ENCODE results near the gene TUFM.

The TUFM gene

DNA sequence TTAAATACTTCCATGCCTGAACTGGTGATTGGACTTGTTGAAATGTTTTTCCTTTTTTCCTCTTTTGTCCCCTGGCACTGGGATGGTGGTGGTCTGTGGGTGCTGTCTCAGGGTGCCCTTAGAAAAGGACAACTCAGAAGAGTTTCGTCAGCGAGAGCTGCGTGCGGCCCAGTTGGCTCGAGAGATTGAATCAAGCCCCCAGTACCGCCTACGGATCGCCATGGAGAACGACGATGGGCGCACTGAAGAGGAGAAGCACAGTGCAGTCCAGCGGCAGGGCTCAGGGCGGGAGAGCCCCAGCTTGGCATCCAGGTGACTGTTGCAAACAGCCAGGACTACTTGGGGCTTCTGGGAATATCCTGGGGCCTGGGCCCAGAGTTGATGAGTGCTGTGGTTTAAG is 16.4 kb downstream of the TUFM start:
- TF ChIP-seq, protein P1, sequence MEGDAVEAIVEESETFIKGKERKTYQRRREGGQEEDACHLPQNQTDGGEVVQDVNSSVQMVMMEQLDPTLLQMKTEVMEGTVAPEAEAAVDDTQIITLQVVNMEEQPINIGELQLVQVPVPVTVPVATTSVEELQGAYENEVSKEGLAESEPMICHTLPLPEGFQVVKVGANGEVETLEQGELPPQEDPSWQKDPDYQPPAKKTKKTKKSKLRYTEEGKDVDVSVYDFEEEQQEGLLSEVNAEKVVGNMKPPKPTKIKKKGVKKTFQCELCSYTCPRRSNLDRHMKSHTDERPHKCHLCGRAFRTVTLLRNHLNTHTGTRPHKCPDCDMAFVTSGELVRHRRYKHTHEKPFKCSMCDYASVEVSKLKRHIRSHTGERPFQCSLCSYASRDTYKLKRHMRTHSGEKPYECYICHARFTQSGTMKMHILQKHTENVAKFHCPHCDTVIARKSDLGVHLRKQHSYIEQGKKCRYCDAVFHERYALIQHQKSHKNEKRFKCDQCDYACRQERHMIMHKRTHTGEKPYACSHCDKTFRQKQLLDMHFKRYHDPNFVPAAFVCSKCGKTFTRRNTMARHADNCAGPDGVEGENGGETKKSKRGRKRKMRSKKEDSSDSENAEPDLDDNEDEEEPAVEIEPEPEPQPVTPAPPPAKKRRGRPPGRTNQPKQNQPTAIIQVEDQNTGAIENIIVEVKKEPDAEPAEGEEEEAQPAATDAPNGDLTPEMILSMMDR (IDR thresholded peaks at IDR 0.05; ENCODE audit: insufficient read depth, missing control alignments): no peak
- DNase-seq (ENCODE audit: insufficient read length, low spot score): no peak
- no peak for FAIRE-seq

DNA sequence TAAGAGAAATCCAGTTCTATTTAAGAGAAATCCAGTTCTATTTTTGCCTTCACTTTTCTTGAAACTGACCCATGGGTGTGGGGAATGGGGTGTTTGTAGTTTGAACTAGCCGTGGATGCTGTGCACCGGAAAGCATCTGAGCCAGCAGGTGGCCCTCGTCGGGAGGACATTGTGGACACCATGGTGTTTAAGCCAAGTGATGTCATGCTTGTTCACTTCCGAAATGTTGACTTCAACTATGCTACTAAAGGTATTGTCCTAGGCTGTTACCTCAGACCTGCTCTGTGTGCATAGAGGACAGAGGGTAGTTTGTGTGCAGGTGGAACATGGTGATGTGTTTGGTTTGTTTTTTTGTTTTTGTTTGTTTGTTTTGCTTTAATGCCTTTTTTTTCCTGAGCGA is 20.0 kb downstream of the TUFM start:
- DNase-seq (ENCODE audit: insufficient read length, low spot score): no peak
- FAIRE-seq: no peak
- TF ChIP-seq, protein P1 (IDR thresholded peaks at IDR 0.05; ENCODE audit: insufficient read depth, missing control alignments): no peak

DNA sequence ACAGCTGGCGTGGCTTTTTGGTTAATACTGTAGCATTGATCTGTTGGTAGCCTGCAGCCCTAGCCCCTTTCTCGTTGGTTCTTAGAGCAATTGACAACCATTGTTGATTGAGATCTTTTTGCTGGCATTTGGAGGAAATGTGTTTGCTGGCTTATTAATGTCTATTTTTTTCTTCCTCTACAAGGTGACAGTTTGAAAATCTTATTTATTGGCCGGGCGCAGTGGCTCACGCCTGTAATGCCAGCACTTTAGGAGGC is 21.5 kb downstream of the TUFM start:
- FAIRE-seq: no peak
- TF ChIP-seq, protein P1 (IDR thresholded peaks at IDR 0.05; ENCODE audit: insufficient read depth, missing control alignments): no peak
- no peak for DNase-seq (ENCODE audit: insufficient read length, low spot score)

DNA sequence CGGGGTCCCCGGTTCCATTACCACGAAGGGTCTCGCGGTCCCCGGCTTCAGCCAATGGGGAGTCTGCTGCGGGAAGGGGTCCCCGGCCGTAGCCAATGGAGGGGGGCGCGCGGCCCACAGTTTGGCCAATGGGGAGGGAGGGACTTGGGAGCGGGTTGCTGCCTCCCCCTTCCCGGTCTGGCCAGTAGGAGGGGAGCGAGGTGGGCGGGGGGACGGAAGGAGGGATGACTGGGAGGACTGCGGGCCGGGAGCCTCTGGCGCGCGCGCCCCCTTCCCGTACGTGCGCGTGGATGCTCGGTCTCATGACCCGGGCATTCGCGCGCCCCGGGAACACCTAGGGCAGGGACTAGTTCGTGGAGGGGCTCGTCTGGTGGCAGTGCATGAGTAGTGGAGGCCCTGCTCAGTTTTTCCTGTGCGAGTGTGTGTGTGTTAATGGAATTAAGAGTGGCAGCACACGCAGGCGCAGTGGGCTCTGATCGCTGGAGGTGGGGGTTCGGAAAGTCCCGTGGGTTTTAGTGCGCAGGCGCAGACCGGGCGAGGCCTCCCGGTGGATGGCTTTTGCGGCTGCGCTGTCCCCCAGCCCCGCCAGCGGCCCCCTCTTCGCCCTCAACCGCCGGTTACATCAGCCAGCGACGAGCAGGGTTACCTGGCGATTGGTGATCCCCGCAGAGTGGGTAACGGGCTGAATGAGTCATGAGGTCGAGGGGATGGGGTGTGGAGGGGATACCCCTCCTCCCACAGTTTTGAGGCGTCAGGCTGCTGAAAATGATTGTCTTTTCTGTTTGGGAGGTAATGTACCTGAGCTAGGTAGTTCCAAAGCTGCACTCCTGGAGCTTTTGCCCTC is 22.1 kb downstream of the TUFM start:
- no peak for FAIRE-seq
- TF ChIP-seq, protein P1 (IDR thresholded peaks at IDR 0.05; ENCODE audit: insufficient read depth, missing control alignments): peak; percentile 9

DNA sequence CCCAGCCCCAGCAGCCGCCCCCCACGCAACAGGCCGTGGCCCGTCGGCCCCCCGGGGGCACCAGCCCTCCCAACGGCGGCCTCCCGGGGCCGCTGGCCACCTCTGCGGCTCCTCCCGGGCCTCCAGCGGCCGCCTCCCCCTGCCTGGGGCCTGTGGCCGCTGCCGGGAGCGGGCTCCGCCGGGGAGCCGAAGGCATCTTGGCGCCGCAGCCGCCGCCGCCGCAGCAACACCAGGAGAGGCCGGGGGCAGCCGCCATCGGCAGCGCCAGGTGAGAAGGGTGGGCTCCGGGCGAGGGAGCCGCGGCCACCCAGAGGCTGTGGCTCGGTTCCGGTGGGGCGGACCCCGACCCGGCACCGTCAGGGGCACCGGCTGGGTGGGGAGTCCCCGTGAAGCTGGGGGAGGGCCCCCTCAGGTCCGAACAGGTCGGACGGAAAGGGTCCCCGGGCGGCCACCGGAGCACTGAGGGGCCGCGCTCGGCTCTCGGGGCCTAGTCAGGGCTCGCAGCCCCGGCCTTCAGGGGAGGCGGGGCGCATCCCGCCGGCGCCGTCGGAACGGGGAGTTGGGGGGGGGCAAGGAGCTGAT is 22.8 kb downstream of the TUFM start:
- FAIRE-seq (no peak), DNase-seq (ENCODE audit: insufficient read length, low spot score) (no peak)
- TF ChIP-seq, protein P1 (IDR thresholded peaks at IDR 0.05; ENCODE audit: insufficient read depth, missing control alignments): no peak

More for the DNA sequence above, 22.1 kb downstream of the TUFM start:
- peak; percentile 58 for DNase-seq (ENCODE audit: insufficient read length, low spot score)

DNA sequence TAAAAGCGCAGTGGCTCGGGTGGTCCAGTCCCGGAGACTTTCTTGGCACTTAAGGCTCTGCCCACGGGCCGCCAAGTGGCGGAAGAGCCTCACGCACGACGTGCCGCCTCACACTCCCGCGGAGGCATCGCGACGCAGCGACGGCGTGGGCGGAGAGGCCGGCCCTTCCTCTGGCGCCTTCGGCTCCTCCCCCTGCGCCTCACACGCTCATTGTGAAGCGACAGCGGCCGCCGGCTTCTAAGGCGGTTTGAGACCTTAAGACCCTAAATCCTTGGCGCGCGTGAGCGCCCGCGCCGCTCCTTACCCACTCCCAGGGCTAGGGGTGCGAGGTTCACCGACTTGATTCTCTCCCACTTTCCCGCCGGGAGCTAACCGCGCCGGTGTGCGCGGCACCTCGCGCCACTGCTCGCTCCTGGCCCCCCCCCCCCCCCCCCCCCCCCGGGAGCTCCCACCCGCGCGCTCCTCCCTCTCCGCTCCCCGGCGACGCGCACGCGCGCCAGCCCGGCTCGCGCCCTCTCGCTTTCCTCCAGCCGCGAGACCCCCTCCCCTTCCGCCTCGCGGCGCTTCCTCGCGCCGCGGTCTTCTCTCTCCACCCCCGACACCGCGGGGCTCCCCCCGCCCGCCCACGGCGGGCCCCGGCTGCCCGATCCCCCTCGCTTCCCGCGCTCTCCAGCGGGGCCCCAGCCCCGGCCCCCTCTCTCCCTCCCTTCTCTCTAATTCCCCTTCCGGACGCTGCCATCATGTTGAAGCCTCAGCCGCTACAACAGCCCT is 23.4 kb downstream of the TUFM start, which contains the start of gene ATXN2L:
Gene ATXN2L (plus strand): TSS at position 480 of the 771 bp plus-strand sequence. CDS start 261 bp downstream, at position 741.
- FAIRE-seq: no peak
- DNase-seq (ENCODE audit: insufficient read length, low spot score): peak; percentile 49
- TF ChIP-seq, protein P1 (IDR thresholded peaks at IDR 0.05; ENCODE audit: insufficient read depth, missing control alignments): no peak

Data from D721Med (cell line).